ENCODE data around the gene LRRC41. TPM values are rescaled to one million over a fixed set of nuclear protein-coding genes. Genes with fewer than 3 reads are reported as not detected.
"Not testable (repeated sequence)": the region's sequence is repeated elsewhere in the genome, so short reads cannot be mapped to it uniquely, and the experiment has no call there.

LRRC41 gene
- polyA plus RNA-seq, 10 donors = 52.6 to 61.8 (median 56.1) TPM

- DNase-seq = not testable (repeated sequence)
These were observed 24.8 kb upstream of the LRRC41 start for GRCh38 chr1:46328182-46328581.

- DNase-seq = not testable (repeated sequence)
These were observed 22.1 kb upstream of the LRRC41 start for GRCh38 chr1:46325285-46326076.

- not testable (repeated sequence) for DNase-seq
These were observed 18.8 kb upstream of the LRRC41 start for GRCh38 chr1:46322191-46322590.

- not testable (repeated sequence) for DNase-seq
These were observed 16.8 kb upstream of the LRRC41 start for GRCh38 chr1:46319960-46320914.

DNA sequence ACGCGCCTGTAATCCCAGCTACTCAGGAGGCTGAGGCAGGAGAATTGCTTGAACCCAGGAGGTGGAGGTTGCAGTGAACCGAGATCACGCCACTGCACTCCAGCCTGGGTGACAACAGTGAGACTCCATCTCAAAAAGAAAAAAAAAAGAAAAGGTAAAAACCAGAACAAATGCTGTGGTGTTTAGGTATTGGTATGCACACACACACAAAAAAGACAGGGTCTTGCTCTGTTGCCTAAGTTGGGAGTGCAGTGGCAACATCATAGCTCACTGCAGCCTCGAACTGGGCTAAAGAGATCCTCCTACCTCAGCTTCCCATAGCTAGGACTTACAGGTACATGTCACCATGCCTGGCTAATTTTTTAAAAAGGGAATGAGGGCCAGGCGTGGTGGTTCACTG lies 15.9 kb upstream of the LRRC41 start:
- DNase-seq = not testable (repeated sequence)

GRCh38 chr1:46317323-46317722 lies 13.9 kb upstream of the LRRC41 start:
- no peak for DNase-seq

- peak in 1 of 3 donors; percentile 8 for DNase-seq
These were observed 12.4 kb upstream of the LRRC41 start for GRCh38 chr1:46315669-46316403.

- no peak for DNase-seq
These were observed 6.9 kb upstream of the LRRC41 start for GRCh38 chr1:46310321-46310720.

DNA sequence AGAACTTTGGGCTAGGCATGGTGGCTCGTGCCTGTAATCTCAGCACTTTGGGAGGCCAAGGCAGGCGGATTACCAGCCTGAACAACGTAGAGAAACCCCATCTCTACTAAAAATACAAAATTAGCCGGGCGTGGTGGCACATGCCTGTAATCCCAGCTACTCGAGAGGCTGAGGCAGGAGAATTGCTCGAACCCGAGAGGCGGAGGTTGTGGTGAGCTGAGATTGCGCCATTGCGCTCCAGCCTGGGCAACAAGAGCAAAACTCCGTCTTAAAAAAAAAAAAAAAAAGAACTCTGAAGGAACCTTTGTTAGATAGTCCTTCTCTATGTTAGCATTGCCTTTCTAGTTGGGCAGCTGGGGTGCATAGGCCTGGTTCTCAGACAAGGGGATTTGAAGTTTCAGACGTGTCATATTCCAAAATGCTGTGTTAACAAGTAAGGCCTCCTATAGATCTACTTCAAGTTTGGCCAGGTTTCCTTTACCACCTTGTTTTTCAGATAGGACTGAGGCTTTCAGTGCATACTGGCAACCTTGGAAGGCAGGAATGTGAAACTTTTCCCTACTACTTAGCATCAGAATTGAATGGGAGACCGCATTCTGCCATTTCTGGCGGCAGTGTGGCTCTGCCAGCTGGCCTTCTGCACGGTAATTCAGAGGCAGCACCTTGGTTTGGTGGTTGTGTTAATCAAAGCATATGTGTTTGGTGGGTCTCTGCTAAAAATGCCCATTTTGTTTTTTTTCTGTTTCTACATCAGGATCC lies 6.2 kb upstream of the LRRC41 start:
- DNase-seq = no peak

GRCh38 chr1:46306159-46306530 lies 2.7 kb upstream of the LRRC41 start:
- DNase-seq = no peak

- no peak for DNase-seq
These were observed 483 bp upstream of the LRRC41 start for GRCh38 chr1:46303872-46304326.

DNA sequence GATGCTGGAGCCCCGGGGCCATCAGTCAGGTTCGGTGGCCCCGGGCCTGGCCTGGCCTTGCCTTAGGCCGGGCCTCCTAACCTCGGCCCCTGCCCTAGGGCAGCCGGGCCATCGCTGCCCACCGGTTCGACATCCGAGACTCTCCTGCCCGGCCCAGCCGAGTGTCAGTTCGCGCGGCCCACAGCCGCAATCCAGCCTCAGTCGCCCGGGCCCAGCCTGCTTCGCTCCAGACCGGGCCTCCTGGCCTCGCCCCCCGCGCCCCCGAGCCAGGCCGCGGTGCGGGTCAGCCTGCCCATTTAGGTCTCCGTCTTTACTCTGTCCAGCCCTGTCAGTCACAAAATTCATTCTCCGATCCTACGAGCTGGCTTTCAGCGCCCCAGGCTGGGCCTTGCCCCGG lies 777 bp downstream of the LRRC41 start:
- peak in 1 of 3 donors; percentile 62 for DNase-seq

- peak in 2 of 3 donors; percentile 65 to 90 for DNase-seq
These were observed 1.4 kb downstream of the LRRC41 start for GRCh38 chr1:46301808-46302640.

GRCh38 chr1:46301406-46301807 lies 2.0 kb downstream of the LRRC41 start:
- DNase-seq = peak in 1 of 3 donors; percentile 10

DNA sequence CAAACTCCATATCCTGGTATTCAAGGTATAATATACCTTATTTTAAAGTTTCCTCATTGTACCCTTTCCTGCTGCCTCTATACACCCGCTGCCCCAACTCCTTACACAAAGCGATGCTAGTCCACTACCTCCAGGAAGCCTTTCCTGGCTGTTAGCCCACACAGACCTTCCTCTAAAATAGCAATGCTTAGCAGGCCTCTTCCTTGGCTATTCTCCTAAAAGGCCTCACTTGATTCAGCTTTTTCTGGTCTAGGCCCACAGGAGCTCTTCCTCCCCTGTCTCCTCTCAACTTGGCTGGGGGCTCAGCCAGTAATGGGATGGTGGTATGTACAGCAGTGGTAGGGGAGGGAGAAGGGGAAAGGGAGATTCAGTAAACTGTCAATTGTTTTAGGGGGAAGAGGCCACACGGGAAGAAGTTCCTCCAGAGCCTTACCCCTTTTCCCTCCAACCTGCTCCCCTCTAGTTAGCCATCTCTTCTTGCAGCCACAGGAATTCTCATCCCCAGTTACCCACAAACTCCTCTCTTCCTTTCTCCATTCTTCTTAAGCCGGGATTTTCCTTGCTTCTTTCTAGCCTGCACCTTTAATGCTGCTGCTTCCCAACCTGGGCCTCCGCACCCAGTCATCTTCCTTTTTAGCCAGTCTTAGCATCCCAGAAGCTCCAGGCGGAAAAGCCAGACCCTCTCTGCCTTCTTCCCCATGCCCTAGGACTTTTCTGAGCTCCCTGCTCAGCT lies 2.6 kb downstream of the LRRC41 start:
- peak in 2 of 3 donors; percentile 64 to 80 for DNase-seq

- DNase-seq = no peak
These were observed 5.0 kb downstream of the LRRC41 start for GRCh38 chr1:46298387-46298786.

- DNase-seq = no peak
These were observed 8.1 kb downstream of the LRRC41 start for GRCh38 chr1:46295306-46295705.

- DNase-seq = no peak
These were observed 13.4 kb downstream of the LRRC41 start for GRCh38 chr1:46289976-46290375.

DNA sequence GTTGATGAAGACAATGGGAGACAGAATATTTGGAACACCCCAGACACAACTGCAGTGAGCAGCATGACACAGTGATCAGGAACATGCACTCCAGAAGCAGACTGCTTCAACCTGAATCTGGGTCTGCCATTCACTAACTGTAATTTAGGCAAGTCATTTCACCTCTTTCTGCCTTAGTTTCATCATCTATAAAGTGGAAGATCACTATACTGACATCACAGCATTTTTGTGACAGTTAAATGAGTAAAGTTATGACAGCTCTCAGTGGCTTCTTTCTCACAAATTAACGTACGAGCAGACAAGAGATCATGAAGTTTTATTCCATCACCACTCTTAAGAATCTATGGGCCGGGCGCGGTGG lies 14.3 kb downstream of the LRRC41 start:
- no peak for DNase-seq
